B cell (primary cell): ENCODE measurements around the gene NOTCH4. TPM values are rescaled to one million over a fixed set of nuclear protein-coding genes. Genes with fewer than 3 reads are reported as not detected.

ENCODE experiments used
- ATAC-seq: fragments of 200-7000 bp; cut with Tn5 transposase; one replicate; pipeline ENCODE4 v1.10.0; 2021; ENCODE audit warnings: low read depth, mild to moderate bottlenecking, moderate number of reproducible peaks, moderate library complexity
- CTCF ChIA-PET: fragments of 350-600 bp; sonication (Branson Sonifier 250); formaldehyde crosslinking; loops from one replicate; lab custom pipeline; 2021; ENCODE audit warnings: antibody characterized with exemption, inconsistent platforms; lab: Charles Lee
- POLR2A ChIA-PET: fragments of 350-600 bp; sonication (Branson Sonifier 250); formaldehyde crosslinking; loops from one replicate; lab custom pipeline; 2021; ENCODE audit warnings: antibody characterized with exemption; lab: Charles Lee
- DNase-seq: peaks from one replicate; pipeline ENCODE4 v3.0.0; 2013
- H2AFZ ChIP-seq: 2 replicates; pipeline ENCODE4 v1.6.1; 2012; ENCODE audit warnings: mild to moderate bottlenecking, low read depth, low read length; ENCODE audit not compliant: insufficient read depth, poor library complexity, severe bottlenecking
- H3K27ac ChIP-seq, 2 donors: 1 replicate in 1 of 2; 2 replicates in 1 of 2; pipeline ENCODE4 v1.5.1; 2012 to 2013; ENCODE audit warnings: low read length in 2 of 2, mild to moderate bottlenecking in 2 of 2, moderate library complexity in 1 of 2
- H3K27me3 ChIP-seq, 4 experiments: fragments of 200-600 bp in 1 of 4; sonication (generic) in 1 of 4; replicated peaks in 1 of 4; 1 replicate in 2 of 4; 2 replicates in 2 of 4; pipeline versions ENCODE4 v1.6.1 to v1.7.0; 2013 to 2016; ENCODE audit warnings: low read length in 3 of 4, mild to moderate bottlenecking in 2 of 4, mixed read lengths in 1 of 4, moderate library complexity in 1 of 4; ENCODE audit not compliant: insufficient read depth in 4 of 4, control insufficient read depth in 3 of 4; ENCODE audit errors: control extremely low read depth in 1 of 4
- H3K36me3 ChIP-seq, 2 experiments: replicated peaks in 1 of 2; 1 replicate in 1 of 2; 2 replicates in 1 of 2; pipeline versions ENCODE4 v1.6.1 to v1.7.1; 2013; ENCODE audit warnings: low read length in 1 of 2; ENCODE audit not compliant: insufficient read depth in 2 of 2, control insufficient read depth in 1 of 2; ENCODE audit errors: control extremely low read depth in 1 of 2, extremely low read depth in 1 of 2
- H3K4me1 ChIP-seq, 2 donors: fragments of 200-600 bp in 1 of 2; sonication (generic) in 1 of 2; 1 replicate in 1 of 2; 2 replicates in 1 of 2; pipeline versions ENCODE4 v1.5.1 to v1.6.1; 2013 to 2017; ENCODE audit warnings: low read length in 2 of 2; ENCODE audit not compliant: control insufficient read depth in 2 of 2, insufficient read depth in 2 of 2
- H3K4me2 ChIP-seq: replicated peaks from 2 replicates; pipeline ENCODE3; 2012; ENCODE audit warnings: mild to moderate bottlenecking, low read depth, low read length; ENCODE audit not compliant: poor library complexity, severe bottlenecking
- H3K4me3 ChIP-seq, 5 experiments: fragments of 200-600 bp in 1 of 5; sonication (generic) in 1 of 5; 1 replicate in 3 of 5; 2 replicates in 2 of 5; pipeline versions ENCODE4 v1.5.1 to v1.7.0; 2011 to 2016; ENCODE audit warnings: low read length in 4 of 5, mild to moderate bottlenecking in 4 of 5, low read depth in 2 of 5, control low read depth in 1 of 5, moderate library complexity in 1 of 5; ENCODE audit not compliant: insufficient read depth in 1 of 5; ENCODE audit errors: control extremely low read depth in 1 of 5, extremely low read depth in 1 of 5
- H3K79me2 ChIP-seq: fragments of 200-600 bp; sonication (generic); one replicate; pipeline ENCODE4 v1.6.0; 2016; ENCODE audit warnings: low read length; ENCODE audit not compliant: control insufficient read depth, insufficient read depth
- H3K9ac ChIP-seq: fragments of 200-600 bp; sonication (generic); 2 replicates; pipeline ENCODE4 v1.6.1; 2017; ENCODE audit warnings: mild to moderate bottlenecking, low read length, moderate library complexity
- H3K9me3 ChIP-seq, 3 donors: one replicate each; pipeline versions ENCODE4 v1.6.1 to v1.7.1; 2013; ENCODE audit warnings: low read length in 2 of 3; ENCODE audit not compliant: control insufficient read depth in 2 of 3, insufficient read depth in 1 of 3; ENCODE audit errors: control extremely low read depth in 1 of 3
- H4K20me1 ChIP-seq: 2 replicates; pipeline ENCODE4 v1.6.0; 2012; ENCODE audit warnings: mild to moderate bottlenecking, low read length; ENCODE audit not compliant: insufficient read depth, control insufficient read depth, poor library complexity, severe bottlenecking
- H3K27ac Mint-ChIP-seq: one replicate; pipeline ENCODE4 v1.8.0; 2021; ENCODE audit warnings: mixed read lengths
- H3K27me3 Mint-ChIP-seq: one replicate; pipeline ENCODE4 v1.8.0; 2021; ENCODE audit warnings: mixed read lengths
- H3K4me1 Mint-ChIP-seq: one replicate; pipeline ENCODE4 v1.8.0; 2021; ENCODE audit warnings: mixed read lengths
- H3K4me3 Mint-ChIP-seq: one replicate; pipeline ENCODE4 v1.8.0; 2021; ENCODE audit warnings: mixed read lengths
- H3K9me3 Mint-ChIP-seq: one replicate; pipeline ENCODE4 v1.8.0; 2022; ENCODE audit warnings: mixed read lengths; ENCODE audit not compliant: insufficient read depth
- EZH2 ChIP-seq: IDR thresholded peaks from 2 replicates; pipeline ENCODE4 v1.6.1; 2012; ENCODE audit warnings: borderline replicate concordance, low read depth, mild to moderate bottlenecking, moderate library complexity, low read length; ENCODE audit not compliant: insufficient read depth, poor library complexity, severe bottlenecking
- WGBS: methylation state at CpG from one replicate; pipeline ENCODE4 v1.1.5; 2013; ENCODE audit warnings: missing lambda C conversion rate; ENCODE audit not compliant: insufficient coverage; 5-methylcytosine and 5-hydroxymethylcytosine counted together
- intact Hi-C: fragments of 100-400 bp; cut with micrococcal nuclease; formaldehyde crosslinking; loops from one replicate; pipeline ENCODE4 v1.10.0; 2022
- polyA plus RNA-seq: library from polyadenylated mRNA; depleted of rRNA; stranded (reverse); fragments of >200 nt; gene quantifications from 2 replicates; pipeline ENCODE4 v1.2.3, GENCODE V29; 2012
- total RNA-seq, 2 donors: library from RNA; stranded (reverse); fragments of 120-200 nt in 1 of 2; gene quantifications; 1 replicate in 1 of 2; 2 replicates in 1 of 2; pipeline versions ENCODE4 v1.2.3 to v1.2.4, GENCODE V29; 2013 to 2022
- TF ChIP-seq, protein P1 (sequence below): fragments of 200-600 bp; IDR thresholded peaks from one replicate; pipeline ENCODE4 v1.8.0; 2022; ENCODE audit warnings: antibody characterized with exemption, mild to moderate bottlenecking

NOTCH4 gene
- total and polyA plus RNA-seq, 2 donors (not counting 1 experiment from before 2014, with no cell fraction given): 6.3 to 10.3 TPM

DNA sequence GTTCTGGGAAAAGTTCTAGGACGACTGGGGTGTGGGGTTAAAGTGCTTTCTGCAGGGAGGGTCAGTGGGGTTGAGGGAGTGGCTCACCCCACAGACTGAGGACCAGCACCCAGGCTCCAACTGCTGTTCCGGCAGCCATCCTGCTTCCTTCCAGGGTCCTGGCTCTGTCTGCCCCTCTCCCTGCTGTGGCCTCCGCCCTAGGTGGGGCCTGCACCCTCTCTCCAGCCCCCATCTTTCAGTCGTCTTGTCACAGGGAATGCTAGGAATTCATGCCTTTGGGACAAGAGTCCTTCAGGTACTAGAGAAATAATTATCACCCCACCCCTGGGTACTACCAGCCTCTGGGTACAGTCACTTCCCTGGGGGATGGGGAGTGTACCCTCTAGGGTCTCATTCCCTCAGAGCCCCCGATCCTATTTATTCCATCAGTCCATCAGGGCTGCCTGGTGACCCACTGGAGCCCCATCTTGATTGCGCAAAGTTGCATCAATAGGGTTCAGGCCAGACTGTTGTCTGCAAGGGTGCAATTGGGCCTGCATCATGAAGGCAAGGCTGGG, 39.7 kb downstream of the NOTCH4 start, which contains the start of gene AGER:
Gene AGER (minus strand): TSS at position 170 of the 557 bp plus-strand sequence. CDS start 31 bp downstream, at position 139.
- peaks cover 51% of the 10 kb centered on the region for H3K4me1 Mint-ChIP-seq
- peaks cover 27 to 32% of the 10 kb centered on the region in 2 donors for H3K4me1 ChIP-seq
- CTCF ChIA-PET: no interaction called here

DNA sequence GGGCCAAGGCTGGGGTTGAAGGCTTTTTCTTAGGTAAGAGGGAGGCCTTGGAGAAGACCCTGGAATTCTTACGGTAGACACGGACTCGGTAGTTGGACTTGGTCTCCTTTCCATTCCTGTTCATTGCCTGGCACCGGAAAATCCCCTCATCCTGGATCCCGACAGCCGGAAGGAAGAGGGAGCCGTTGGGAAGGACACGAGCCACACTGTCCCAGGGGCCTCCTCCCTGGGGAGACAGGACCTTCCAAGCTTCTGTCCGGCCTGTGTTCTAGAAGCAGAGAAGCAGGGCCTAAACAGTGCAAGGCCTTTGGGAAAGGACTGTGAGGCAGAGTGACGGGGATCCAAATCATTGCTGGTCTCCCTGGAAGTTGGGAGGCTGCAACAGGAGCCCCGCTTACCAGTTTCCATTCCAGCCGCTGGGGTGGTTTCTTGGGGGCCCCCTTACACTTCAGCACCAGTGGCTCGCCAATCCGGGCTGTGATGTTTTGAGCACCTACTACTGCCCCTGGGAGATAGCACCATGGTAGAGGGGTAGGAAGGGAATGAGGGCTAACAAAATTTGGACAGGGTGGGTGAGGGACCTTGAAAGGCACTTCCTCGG, 40.3 kb downstream of the NOTCH4 start:
- CTCF ChIA-PET: no interaction called here
- peaks cover 27 to 32% of the 10 kb centered on the region in 2 donors for H3K4me1 ChIP-seq

More for the DNA sequence above, 39.7 kb downstream of the NOTCH4 start, which contains the start of gene AGER:
- H3K27me3 Mint-ChIP-seq: no peaks in the 10 kb centered on the region
- Histone ChIP-seq H4K20me1 (no peaks in the 10 kb centered on the region), H3K36me3 (peaks cover 0 to 64% of the 10 kb centered on the region in 2 experiments), H3K4me2 (no peak within 1 kb of the TSS), H3K27me3 (no peaks in the 10 kb centered on the region), H3K9ac (no peak within 1 kb of the TSS), H3K9me3 (no peaks in the 10 kb centered on the region), H3K4me3 (no peak within 1 kb of the TSS), H2AFZ (no peak within 1 kb of the TSS), H3K27ac (no peak within 1 kb of the TSS), H3K79me2 (peaks cover 39% of the 10 kb centered on the region)
- intact Hi-C loops: no loop called here
- TF ChIP-seq, protein P1, sequence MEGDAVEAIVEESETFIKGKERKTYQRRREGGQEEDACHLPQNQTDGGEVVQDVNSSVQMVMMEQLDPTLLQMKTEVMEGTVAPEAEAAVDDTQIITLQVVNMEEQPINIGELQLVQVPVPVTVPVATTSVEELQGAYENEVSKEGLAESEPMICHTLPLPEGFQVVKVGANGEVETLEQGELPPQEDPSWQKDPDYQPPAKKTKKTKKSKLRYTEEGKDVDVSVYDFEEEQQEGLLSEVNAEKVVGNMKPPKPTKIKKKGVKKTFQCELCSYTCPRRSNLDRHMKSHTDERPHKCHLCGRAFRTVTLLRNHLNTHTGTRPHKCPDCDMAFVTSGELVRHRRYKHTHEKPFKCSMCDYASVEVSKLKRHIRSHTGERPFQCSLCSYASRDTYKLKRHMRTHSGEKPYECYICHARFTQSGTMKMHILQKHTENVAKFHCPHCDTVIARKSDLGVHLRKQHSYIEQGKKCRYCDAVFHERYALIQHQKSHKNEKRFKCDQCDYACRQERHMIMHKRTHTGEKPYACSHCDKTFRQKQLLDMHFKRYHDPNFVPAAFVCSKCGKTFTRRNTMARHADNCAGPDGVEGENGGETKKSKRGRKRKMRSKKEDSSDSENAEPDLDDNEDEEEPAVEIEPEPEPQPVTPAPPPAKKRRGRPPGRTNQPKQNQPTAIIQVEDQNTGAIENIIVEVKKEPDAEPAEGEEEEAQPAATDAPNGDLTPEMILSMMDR: no peak
- no peak for TF ChIP-seq EZH2
- H3K9me3 Mint-ChIP-seq: no peaks in the 10 kb centered on the region
- ATAC-seq (no peak), DNase-seq (peak; percentile 4)
- H3K27ac Mint-ChIP-seq: peak within 1 kb of the TSS; percentile 50
- POLR2A ChIA-PET: no interaction called here
- no peak within 1 kb of the TSS for H3K4me3 Mint-ChIP-seq
- WGBS: 86% methylated on average over 4 of the region's 6 CpGs

More for the DNA sequence above, 40.3 kb downstream of the NOTCH4 start:
- POLR2A ChIA-PET: no interaction called here
- Histone ChIP-seq H2AFZ (no peak overlapping the region), H3K9ac (no peak overlapping the region), H3K9me3 (no peaks in the 10 kb centered on the region), H3K36me3 (peaks cover 0 to 64% of the 10 kb centered on the region in 2 experiments), H3K4me2 (no peak overlapping the region), H3K27me3 (no peaks in the 10 kb centered on the region), H3K27ac (no peak overlapping the region), H3K79me2 (peaks cover 39% of the 10 kb centered on the region), H4K20me1 (no peaks in the 10 kb centered on the region), H3K4me3 (no peak overlapping the region)
- ATAC-seq (no peak), DNase-seq (peak; percentile 12)
- TF ChIP-seq, protein P1: no peak
- no peak for TF ChIP-seq EZH2
- no peaks in the 10 kb centered on the region for H3K9me3 Mint-ChIP-seq
- H3K4me1 Mint-ChIP-seq: peaks cover 51% of the 10 kb centered on the region
- H3K4me3 Mint-ChIP-seq: no peak overlapping the region
- no peak overlapping the region for H3K27ac Mint-ChIP-seq
- WGBS: 95% methylated on average over 15 of the region's 15 CpGs
- intact Hi-C loops: no loop called here
- H3K27me3 Mint-ChIP-seq: no peaks in the 10 kb centered on the region
